ENCODE data around the gene EXOC3. TPM values are rescaled to one million over a fixed set of nuclear protein-coding genes. Genes with fewer than 3 reads are reported as not detected.

The EXOC3 gene
- polyA plus RNA-seq, 1 experiment = 27.3 TPM

DNA sequence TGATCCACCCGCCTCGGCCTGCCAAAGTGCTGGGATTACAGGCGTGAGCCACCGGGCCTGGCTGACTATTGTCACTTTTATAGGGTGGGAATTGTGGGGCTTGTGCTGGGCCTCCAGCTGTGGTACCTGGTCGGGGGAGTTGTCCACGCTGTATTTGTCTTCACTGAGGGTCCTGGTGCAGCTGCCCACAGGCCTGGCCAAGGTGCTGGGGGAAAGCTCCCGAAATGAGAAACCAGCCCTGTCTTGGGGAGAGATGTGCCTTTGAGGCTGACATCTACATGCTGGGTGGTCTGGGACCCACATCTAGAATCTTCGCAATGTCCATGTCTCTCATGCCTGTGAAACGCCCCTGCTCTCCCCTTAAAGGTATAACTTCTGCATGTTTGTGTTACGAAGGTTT, 2.6 kb downstream of the EXOC3 start:
- Histone ChIP-seq H3K27ac (ENCODE audit: low read depth, low read length) (no peak overlapping the region), H3K27me3 (ENCODE audit: control insufficient read depth, insufficient read depth, low read length) (no peaks in the 10 kb centered on the region), H3K4me3 (ENCODE audit: low read depth, low read length) (no peak overlapping the region), H3K9me3 (ENCODE audit: control insufficient read depth, insufficient read depth, low read length) (peaks cover 7% of the 10 kb centered on the region)
- POLR2A ChIA-PET = no interaction called here
- CTCF ChIA-PET = interaction anchor here (0.7 to 5.1 kb wide), 9 partner anchors 11 to 254 kb away, joined by 3 to 38 read pairs (median 5); partner anchors contain the start of gene LRRC14B
- TF ChIP-seq, protein P1, sequence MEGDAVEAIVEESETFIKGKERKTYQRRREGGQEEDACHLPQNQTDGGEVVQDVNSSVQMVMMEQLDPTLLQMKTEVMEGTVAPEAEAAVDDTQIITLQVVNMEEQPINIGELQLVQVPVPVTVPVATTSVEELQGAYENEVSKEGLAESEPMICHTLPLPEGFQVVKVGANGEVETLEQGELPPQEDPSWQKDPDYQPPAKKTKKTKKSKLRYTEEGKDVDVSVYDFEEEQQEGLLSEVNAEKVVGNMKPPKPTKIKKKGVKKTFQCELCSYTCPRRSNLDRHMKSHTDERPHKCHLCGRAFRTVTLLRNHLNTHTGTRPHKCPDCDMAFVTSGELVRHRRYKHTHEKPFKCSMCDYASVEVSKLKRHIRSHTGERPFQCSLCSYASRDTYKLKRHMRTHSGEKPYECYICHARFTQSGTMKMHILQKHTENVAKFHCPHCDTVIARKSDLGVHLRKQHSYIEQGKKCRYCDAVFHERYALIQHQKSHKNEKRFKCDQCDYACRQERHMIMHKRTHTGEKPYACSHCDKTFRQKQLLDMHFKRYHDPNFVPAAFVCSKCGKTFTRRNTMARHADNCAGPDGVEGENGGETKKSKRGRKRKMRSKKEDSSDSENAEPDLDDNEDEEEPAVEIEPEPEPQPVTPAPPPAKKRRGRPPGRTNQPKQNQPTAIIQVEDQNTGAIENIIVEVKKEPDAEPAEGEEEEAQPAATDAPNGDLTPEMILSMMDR (IDR thresholded peaks at IDR 0.05; ENCODE audit: low read depth, low read length) = no peak
- no peak for DNase-seq (ENCODE audit: low read depth, low spot score)

GRCh38 chr5:446066-446882, 3.3 kb downstream of the EXOC3 start:
- TF ChIP-seq, protein P1 (IDR thresholded peaks at IDR 0.05; ENCODE audit: low read depth, low read length) = no peak
- Histone ChIP-seq H3K9me3 (ENCODE audit: control insufficient read depth, insufficient read depth, low read length) (peaks cover 7% of the 10 kb centered on the region), H3K27me3 (ENCODE audit: control insufficient read depth, insufficient read depth, low read length) (no peaks in the 10 kb centered on the region), H3K4me3 (ENCODE audit: low read depth, low read length) (no peak overlapping the region), H3K27ac (ENCODE audit: low read depth, low read length) (no peak overlapping the region)
- no peak for DNase-seq (ENCODE audit: low read depth, low spot score)
- POLR2A ChIA-PET = interaction anchor here (1.1 to 1.5 kb wide), 2 partner anchors 26 to 129 kb away, joined by 3 to 5 read pairs; no protein-coding TSS in a partner anchor
- CTCF ChIA-PET = interaction anchor here (0.5 to 5.1 kb wide), 22 partner anchors 9 to 458 kb away, joined by 3 to 38 read pairs (median 4); no protein-coding TSS in a partner anchor

DNA sequence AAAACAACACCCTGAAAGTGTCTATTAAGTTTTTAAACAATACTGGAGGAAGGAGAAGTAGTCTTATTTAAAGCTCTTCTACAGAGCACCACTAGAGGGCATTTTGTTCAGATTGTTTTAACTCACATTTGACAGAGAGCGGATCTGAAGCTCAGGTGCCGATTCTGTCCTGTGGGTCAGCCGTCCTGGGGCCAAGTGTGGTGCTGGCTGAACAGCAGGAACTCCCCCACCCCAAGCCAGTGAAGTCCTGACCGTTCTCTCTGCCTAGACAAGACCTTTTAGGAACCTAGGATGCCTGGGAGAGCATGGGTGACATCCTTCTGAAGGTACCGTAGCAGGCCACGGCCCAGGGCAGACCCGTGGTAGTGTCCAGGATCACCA, 3.9 kb downstream of the EXOC3 start:
- TF ChIP-seq, protein P1 (IDR thresholded peaks at IDR 0.05; ENCODE audit: low read depth, low read length) = peak; percentile 68
- ChIA-PET CTCF (interaction anchor here (0.6 to 5.1 kb wide), 17 partner anchors 8 to 457 kb away, joined by 3 to 38 read pairs (median 5); no protein-coding TSS in a partner anchor), POLR2A (interaction anchor here (1.1 to 1.5 kb wide), 2 partner anchors 25 to 130 kb away, joined by 3 to 5 read pairs; no protein-coding TSS in a partner anchor)
- Histone ChIP-seq H3K27me3 (ENCODE audit: control insufficient read depth, insufficient read depth, low read length) (no peaks in the 10 kb centered on the region), H3K27ac (ENCODE audit: low read depth, low read length) (no peak overlapping the region), H3K4me3 (ENCODE audit: low read depth, low read length) (no peak overlapping the region), H3K9me3 (ENCODE audit: control insufficient read depth, insufficient read depth, low read length) (peaks cover 7% of the 10 kb centered on the region)
- DNase-seq (ENCODE audit: low read depth, low spot score) = peak; percentile 8

DNA sequence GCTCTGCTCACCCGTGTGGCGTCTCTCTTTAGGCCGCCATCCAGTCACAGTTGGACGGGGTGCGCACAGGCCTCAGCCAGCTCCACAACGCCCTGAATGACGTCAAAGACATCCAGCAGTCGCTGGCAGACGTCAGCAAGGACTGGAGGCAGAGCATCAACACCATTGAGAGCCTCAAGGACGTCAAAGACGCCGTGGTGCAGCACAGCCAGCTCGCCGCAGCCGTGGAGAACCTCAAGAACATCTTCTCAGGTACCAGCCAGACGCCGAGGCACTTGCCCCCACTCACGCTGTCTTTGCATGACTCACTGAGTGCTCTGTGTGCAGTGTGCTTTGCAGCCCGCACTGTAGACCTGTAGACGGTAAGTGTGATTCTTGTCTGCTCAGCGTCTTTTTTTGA, 4.5 kb downstream of the EXOC3 start:
- CTCF ChIA-PET = interaction anchor here (0.8 to 5.1 kb wide), 11 partner anchors 8 to 455 kb away, joined by 4 to 38 read pairs (median 6); no protein-coding TSS in a partner anchor
- no peak for DNase-seq (ENCODE audit: low read depth, low spot score)
- no peak overlapping the region for H3K27ac ChIP-seq (ENCODE audit: low read depth, low read length)
- POLR2A ChIA-PET = interaction anchor here (1.1 to 1.5 kb wide), 2 partner anchors 25 to 130 kb away, joined by 3 to 5 read pairs; no protein-coding TSS in a partner anchor
- no peaks in the 10 kb centered on the region for H3K27me3 ChIP-seq (ENCODE audit: control insufficient read depth, insufficient read depth, low read length)
- H3K4me3 ChIP-seq (ENCODE audit: low read depth, low read length) = no peak overlapping the region
- TF ChIP-seq, protein P1 (IDR thresholded peaks at IDR 0.05; ENCODE audit: low read depth, low read length) = no peak
- peaks cover 3% of the 10 kb centered on the region; the same call in 1 of the 2 replicates for H3K9me3 ChIP-seq (ENCODE audit: control insufficient read depth, insufficient read depth, low read length)
